SHP77 (cell line): Measurements from ENCODE around the gene CMTM5.
"Not testable (repeated sequence)": the region's sequence is repeated elsewhere in the genome, so short reads cannot be mapped to it uniquely, and the experiment has no call there.

Experiments used
- DNase-seq, 2 experiments: peaks; one replicate each; lab custom pipeline; 2025; lab: John Stamatoyannopoulos, UW

The CMTM5 gene

DNA sequence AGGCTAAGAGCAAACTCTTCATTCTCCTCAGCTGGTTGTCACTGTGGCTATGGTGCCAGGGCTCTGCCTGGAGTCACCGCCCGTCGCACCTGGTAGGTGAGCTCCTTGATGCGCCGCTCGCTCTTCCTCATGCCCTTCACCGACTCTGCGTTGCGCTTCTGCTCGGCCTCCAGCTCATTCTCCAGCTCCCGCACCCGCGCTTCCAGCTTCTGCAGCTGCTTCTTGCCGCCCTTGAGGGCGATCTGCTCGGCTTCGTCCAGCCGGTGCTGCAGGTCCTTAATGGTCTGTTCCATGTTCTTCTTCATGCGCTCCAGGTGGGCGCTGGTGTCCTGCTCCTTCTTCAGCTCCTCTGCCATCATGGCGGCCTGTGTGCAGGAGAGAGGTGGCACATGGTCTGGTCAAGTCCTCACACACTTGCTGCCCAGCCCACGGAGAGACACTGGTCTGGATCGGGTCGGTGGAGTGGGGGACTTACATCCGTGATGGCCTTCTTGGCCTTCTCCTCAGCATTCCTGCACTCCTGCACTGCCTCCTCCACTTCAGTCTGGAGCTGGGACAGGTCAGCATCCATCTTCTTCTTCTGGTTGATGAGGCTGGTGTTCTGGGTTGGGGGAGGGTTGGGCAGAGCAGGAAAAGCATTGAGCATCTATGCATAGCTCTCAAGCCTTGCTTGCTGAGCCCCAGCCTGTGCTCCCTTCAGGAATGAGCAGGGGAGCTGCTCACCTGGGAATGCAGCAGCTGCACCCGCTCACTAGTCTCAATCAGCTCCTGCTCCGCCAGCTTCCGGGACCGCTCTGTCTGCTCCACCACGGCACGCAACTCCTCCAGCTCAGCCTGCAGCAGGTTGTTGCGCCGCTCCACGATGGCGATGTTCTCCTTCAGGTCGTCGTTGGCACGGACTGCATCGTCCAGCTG is 38.3 kb downstream of the CMTM5 start:
- DNase-seq, result no peak

DNA sequence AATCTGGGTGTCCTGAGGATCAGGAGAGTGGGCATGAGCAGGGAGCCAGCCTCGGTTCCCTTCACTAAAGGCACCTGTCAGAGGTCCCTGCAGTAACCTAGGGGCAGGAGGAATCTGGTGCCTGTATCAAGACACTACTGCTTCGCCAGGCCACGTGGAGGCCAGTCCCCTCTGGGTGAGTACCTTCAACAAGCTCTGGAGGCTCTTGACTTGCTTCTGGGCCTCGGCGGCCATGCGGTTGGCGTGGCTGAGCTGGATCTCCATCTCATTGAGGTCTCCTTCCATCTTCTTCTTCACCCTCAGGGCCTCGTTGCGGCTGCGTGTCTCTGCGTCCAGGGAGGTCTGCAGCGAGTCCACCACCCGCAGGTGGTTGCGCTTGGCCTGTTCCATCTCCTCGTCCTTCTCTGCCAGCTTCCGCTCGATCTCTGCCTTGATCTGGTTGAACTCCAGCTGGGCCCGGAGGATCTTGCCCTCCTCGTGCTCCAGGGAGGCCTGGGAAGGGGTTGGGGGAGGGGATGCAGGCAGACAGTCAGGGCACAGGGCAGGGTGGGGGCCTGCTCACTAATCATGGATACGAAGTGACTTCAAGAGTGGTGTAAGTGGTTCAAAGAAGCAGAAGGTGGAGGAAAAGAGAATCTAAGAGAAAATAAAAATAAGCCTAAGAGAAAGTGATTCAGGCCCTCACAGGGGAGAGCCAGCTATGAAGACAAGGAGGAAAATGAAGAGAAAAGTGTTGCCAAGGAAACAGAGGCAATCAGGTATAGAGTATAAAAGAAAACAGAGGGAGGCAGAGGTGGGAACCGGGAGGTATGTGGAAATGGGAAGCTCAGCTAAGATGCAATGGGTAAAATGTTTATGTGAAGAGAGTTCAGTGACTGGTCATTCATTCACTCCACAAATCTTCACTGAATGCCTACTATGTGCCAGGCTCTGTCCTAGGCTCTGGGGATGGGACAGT is 39.3 kb downstream of the CMTM5 start:
- DNase-seq, result no peak

DNA sequence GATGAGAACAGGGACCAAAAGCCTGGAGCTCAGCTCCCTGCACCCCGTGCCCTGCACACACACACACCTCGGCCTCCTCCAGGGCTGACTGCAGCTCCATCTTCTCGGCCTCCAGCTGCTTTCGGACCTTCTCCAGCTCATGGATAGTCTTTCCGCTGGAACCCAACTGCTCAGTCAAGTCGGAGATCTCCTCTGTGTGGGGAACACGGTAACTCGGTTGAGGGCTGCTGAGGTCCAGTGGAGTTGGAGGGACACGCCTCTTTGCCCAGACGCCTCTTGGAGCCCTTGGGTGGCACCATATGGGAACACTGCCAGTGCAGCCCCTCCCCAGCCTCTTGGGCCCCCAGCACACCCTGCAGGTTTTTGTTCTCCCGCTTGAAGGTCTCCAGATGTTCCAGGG is 40.0 kb downstream of the CMTM5 start:
- DNase-seq, result no peak

DNA sequence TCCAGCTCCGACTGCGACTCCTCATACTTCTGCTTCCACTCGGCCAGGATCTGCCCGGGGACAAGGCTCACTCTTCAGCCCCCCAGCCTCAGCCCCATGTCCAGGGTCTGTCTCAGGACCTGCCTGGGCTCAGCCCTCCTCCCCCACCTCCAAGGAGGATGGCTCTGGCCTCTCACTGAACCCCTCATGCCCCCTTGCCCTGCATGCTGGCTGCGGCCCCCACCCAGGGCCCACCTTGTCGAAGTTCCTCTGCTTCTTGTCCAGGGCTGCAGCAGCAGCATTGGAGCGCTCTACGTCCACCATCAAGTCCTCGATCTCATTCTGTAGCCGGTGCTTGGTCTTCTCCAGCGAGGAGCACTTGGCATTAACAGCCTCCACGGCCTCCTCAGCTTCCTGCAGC is 40.4 kb downstream of the CMTM5 start:
- DNase-seq, result not testable (repeated sequence)

DNA sequence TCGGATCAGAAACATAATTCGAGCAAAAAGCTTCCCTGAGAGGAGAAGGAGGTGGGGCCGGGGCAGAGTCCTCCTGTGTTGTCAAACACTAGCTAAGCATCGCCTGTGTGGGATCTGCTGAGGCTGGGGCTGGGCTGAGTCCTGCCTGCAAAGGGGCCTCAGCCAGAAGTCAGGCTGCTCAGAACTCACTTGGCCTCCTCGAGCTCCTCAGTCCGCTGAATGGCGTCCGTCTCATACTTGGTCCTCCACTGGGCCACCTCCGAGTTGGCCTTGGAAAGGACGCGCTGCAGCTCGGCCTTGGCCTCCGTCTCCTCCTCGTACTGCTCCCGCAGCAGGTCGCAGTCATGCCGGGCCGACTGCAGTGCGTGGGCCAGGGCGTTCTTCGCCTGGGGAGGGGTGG is 41.2 kb downstream of the CMTM5 start:
- DNase-seq, result no peak

DNA sequence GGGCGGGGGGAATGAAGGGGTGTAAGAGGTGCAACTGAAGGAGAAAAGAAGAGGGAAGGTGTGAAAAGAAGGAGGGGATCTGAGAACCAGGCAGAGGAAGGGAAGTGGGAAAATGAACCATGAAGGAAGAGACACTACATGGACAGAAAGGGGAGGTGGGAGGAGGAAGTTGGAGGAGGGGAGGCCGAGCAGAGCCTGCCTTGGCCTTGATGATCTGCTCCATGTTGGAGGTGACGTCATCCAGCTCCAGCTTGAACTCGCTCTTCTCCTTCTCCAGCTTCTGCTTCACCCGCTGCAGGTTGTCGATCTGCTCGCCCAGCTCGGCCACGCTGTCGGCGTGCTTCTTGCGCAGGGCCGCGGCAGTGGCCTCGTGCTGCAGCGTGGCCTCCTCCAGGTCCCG is 42.8 kb downstream of the CMTM5 start:
- DNase-seq, result not testable (repeated sequence)

DNA sequence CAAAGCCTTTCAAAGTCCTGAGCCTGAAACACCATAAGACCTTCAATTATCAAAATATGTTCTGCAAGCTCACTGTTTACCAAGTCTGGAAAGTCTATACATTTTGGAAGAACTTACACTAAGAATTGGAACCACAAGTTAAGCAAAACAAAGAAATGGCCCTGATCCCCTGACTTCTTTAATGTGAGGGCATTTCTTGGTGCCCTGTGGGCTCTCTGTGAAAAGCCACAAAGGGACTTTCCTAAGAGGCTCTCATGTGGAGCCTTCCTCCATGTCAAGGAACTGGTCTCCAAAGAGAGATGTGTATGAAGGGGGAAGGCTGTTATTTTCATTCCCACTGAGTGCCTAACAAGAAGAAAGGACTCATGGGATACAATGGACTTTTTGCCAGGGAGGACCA is 44.7 kb downstream of the CMTM5 start:
- no peak for DNase-seq

DNA sequence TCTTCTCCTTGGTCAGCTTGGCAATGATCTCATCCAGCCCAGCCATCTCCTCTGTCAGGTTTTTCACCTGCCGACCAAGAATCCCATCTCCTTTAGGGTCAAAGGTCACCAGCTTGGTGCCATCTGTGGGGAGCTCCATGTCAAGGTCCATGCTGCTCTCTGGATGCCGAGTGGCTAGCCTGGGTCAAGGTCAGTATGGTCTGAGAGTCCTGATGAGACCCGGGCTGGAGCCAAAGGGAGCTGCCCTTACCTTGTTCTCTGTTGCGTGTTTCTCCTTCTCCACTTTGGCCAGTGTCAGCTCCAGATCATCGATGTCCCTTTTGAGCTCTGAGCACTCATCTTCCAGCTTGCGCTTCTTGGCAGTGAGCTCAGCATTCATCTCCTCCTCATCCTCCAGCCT is 46.8 kb downstream of the CMTM5 start:
- DNase-seq, result no peak

DNA sequence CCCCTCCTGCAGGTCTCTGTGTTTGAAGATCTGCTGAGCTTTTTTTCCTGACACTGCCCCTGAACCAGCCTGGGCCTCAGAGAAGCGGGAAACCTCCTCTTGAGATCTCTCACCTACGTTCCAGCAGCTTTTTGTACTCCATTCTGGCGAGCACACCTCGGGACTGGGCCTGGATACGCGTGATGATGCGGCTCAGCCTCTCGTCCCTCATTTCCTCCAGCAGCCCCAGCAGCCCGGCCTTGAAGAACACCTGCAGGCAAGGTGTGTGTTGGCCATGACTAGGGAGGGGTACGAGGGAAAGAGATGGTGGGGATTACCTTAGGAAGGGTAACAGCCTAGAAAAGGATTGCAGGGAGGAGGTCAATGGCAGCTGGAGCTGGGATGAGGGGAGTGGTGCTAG is 48.3 kb downstream of the CMTM5 start:
- no peak for DNase-seq

DNA sequence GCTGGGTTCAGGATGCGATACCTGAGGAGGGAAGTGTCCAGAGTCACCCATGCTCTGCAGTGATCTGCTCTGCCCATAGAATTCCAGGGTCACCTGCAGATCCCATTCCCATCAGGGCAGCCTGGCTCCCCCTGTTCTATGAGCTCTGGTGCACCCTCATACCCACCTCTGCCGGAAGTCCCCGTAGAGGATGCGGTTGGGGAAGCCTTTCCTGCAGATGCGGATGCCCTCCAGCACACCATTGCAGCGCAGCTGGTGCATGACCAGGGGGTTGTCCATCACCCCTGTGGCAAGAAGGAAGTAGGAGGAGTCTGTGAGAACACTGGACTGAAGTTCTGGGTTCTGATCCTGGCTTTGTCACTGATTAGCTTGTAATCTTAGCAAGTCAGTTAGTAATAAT is 49.0 kb downstream of the CMTM5 start:
- not testable (repeated sequence) for DNase-seq

DNA sequence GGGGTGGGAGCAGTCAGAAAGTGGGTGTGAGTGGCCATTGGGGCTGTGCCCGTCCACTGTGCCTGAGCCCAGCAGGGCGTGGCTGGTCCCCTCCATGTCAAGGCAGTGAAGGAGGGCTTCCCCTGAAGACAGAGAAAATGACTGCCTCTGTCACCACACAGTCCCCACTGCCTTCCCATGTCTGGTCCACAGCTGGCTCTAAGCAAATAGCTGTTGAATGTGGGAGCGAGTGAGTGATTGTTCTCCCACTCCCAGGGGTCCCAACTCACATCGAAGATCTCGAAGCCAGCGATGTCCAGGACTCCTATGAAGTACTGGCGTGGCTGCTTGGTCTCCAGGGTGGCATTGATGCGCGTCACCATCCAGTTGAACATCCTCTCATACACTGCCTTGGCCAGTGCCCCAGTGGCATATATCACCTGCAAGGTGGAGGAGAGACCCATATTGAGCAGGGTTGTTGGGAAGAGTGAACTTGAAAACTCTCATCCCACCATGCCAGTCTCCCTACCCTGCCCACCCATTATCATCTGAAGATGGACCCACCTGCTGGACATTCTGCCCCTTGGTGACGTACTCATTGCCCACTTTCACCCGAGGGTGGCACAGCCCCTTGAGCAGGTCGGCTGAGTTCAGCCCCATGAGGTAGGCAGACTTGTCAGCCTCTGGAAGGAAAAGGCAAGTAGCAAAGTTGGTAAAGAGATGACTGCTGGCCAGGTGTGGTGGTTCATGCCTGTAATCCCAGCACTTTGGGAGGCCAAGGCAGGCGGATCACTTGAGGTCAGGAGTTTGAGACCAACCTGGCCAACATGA is 52.0 kb downstream of the CMTM5 start:
- no peak for DNase-seq
